C4-2B (cell line): ENCODE data around the gene KLRC1.

Experiments
- ZFX ChIP-seq: fragments of 450-650 bp; IDR thresholded peaks from 2 replicates; pipeline ENCODE4 v1.6.1; 2017
- TF ChIP-seq, protein P1 (sequence below): fragments of 450-650 bp; conservative IDR thresholded peaks from 2 replicates; pipeline ENCODE4 v1.5.1; 2017; ENCODE audit warnings: mild to moderate bottlenecking

- TF ChIP-seq, protein P1, sequence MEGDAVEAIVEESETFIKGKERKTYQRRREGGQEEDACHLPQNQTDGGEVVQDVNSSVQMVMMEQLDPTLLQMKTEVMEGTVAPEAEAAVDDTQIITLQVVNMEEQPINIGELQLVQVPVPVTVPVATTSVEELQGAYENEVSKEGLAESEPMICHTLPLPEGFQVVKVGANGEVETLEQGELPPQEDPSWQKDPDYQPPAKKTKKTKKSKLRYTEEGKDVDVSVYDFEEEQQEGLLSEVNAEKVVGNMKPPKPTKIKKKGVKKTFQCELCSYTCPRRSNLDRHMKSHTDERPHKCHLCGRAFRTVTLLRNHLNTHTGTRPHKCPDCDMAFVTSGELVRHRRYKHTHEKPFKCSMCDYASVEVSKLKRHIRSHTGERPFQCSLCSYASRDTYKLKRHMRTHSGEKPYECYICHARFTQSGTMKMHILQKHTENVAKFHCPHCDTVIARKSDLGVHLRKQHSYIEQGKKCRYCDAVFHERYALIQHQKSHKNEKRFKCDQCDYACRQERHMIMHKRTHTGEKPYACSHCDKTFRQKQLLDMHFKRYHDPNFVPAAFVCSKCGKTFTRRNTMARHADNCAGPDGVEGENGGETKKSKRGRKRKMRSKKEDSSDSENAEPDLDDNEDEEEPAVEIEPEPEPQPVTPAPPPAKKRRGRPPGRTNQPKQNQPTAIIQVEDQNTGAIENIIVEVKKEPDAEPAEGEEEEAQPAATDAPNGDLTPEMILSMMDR = no peak
- TF ChIP-seq ZFX = no peak
Measured at GRCh38 chr12:10498042-10498441, 44.9 kb upstream of the KLRC1 start.
